Neural progenitor cell (in vitro differentiated cells): Measurements from ENCODE around the gene BBS1. TPM values are rescaled to one million over a fixed set of nuclear protein-coding genes. Genes with fewer than 3 reads are reported as not detected.

ENCODE experiments used
- DNase-seq: peaks from one replicate; pipeline ENCODE4 v3.0.0-alpha.2; 2016; ENCODE audit warnings: low spot score
- H2AFZ ChIP-seq: fragments of 200-600 bp; sonication (generic); replicated peaks from 2 replicates; pipeline ENCODE4 v1.6.1; 2016; ENCODE audit warnings: antibody characterized with exemption
- H3F3A ChIP-seq: fragments of 200-600 bp; sonication (generic); 2 replicates; pipeline ENCODE4 v1.6.1; 2016; ENCODE audit warnings: antibody characterized with exemption, low read depth
- H3K27ac ChIP-seq: fragments of 200-600 bp; sonication (generic); 2 replicates; pipeline ENCODE4 v1.5.1; 2016; ENCODE audit warnings: mild to moderate bottlenecking
- H3K27me3 ChIP-seq: fragments of 200-600 bp; sonication (generic); 2 replicates; pipeline ENCODE4 v1.6.1; 2016; ENCODE audit warnings: mild to moderate bottlenecking, moderate library complexity
- H3K36me3 ChIP-seq: fragments of 200-600 bp; sonication (generic); 2 replicates; pipeline ENCODE4 v1.5.1; 2016
- H3K4me1 ChIP-seq: fragments of 200-600 bp; sonication (generic); 2 replicates; pipeline ENCODE4 v1.6.1; 2016; ENCODE audit warnings: mixed run types
- H3K4me2 ChIP-seq: fragments of 200-600 bp; sonication (generic); 2 replicates; pipeline ENCODE4 v1.6.1; 2016
- H3K4me3 ChIP-seq: fragments of 200-600 bp; sonication (generic); 2 replicates; pipeline ENCODE4 v1.5.1; 2016
- H3K79me2 ChIP-seq: fragments of 200-600 bp; sonication (generic); 2 replicates; pipeline ENCODE4 v1.6.1; 2016; ENCODE audit warnings: low read depth
- H3K9ac ChIP-seq: fragments of 200-600 bp; sonication (generic); 2 replicates; pipeline ENCODE4 v1.6.1; 2016
- H3K9me3 ChIP-seq: fragments of 200-600 bp; sonication (generic); 2 replicates; pipeline ENCODE4 v1.5.1; 2016; ENCODE audit warnings: low read depth
- H4K20me1 ChIP-seq: fragments of 200-600 bp; sonication (generic); 2 replicates; pipeline ENCODE4 v1.6.1; 2016; ENCODE audit warnings: low read depth
- H3K27ac Mint-ChIP-seq: 3 replicates; pipeline ENCODE4 v1.8.0; 2021; ENCODE audit warnings: mixed read lengths
- H3K27me3 Mint-ChIP-seq: 2 replicates; pipeline ENCODE4 v1.8.0; 2022; ENCODE audit warnings: low read depth, mild to moderate bottlenecking, inconsistent platforms, moderate library complexity, mixed read lengths; ENCODE audit not compliant: insufficient read depth
- H3K36me3 Mint-ChIP-seq: 3 replicates; pipeline ENCODE4 v1.8.0; 2021; ENCODE audit warnings: mixed read lengths
- H3K4me1 Mint-ChIP-seq: 3 replicates; pipeline ENCODE4 v1.8.0; 2021; ENCODE audit warnings: mixed read lengths
- H3K4me3 Mint-ChIP-seq: 3 replicates; pipeline ENCODE4 v1.8.0; 2021; ENCODE audit warnings: mild to moderate bottlenecking, moderate library complexity, mixed read lengths
- H3K9me3 Mint-ChIP-seq: 3 replicates; pipeline ENCODE4 v1.8.0; 2020; ENCODE audit warnings: mixed read lengths
- CTCF ChIP-seq: fragments of 200-600 bp; sonication (generic); IDR thresholded peaks from 2 replicates; pipeline ENCODE4 v1.5.1; 2017; ENCODE audit warnings: antibody characterized with exemption, mild to moderate bottlenecking
- EZH2 ChIP-seq: fragments of 200-600 bp; sonication (generic); IDR thresholded peaks from 2 replicates; pipeline ENCODE4 v1.6.1; 2017; ENCODE audit warnings: antibody characterized with exemption, mild to moderate bottlenecking, moderate library complexity
- EZH2phosphoT487 ChIP-seq: fragments of 200-600 bp; sonication (generic); IDR thresholded peaks from 2 replicates; pipeline ENCODE4 v1.6.1; 2017; ENCODE audit warnings: antibody characterized with exemption
- total RNA-seq: library from RNA; depleted of rRNA; stranded (reverse); fragments of >200 nt; gene quantifications from 2 replicates; pipeline ENCODE4 v1.2.3, GENCODE V29; 2015; ENCODE audit warnings: low replicate concordance

Gene BBS1
- total RNA-seq, 1 donor from 2014 or later, result 42.0 TPM

GRCh38 chr11:66494458-66494857, 16.0 kb upstream of the BBS1 start:
- Mint-ChIP-seq H3K9me3 (no peaks in the 10 kb centered on the region), H3K4me3 (no peak overlapping the region), H3K4me1 (peaks cover 4% of the 10 kb centered on the region), H3K27me3 (no peaks in the 10 kb centered on the region), H3K36me3 (peaks cover 3% of the 10 kb centered on the region), H3K27ac (no peak overlapping the region)
- H3K9ac ChIP-seq, result no peak overlapping the region
- H3K4me2 ChIP-seq, result no peak overlapping the region
- H3K4me3 ChIP-seq, result no peak overlapping the region
- no peak overlapping the region for H3K27ac ChIP-seq
- H4K20me1 ChIP-seq, result no peaks in the 10 kb centered on the region
- DNase-seq, result no peak
- H2AFZ ChIP-seq, result no peak overlapping the region
- H3K4me1 ChIP-seq, result no peaks in the 10 kb centered on the region
- H3K36me3 ChIP-seq, result no peaks in the 10 kb centered on the region
- no peaks in the 10 kb centered on the region for H3F3A ChIP-seq
- no peaks in the 10 kb centered on the region for H3K27me3 ChIP-seq
- H3K79me2 ChIP-seq, result no peaks in the 10 kb centered on the region
- no peaks in the 10 kb centered on the region for H3K9me3 ChIP-seq
- TF ChIP-seq EZH2 (no peak), CTCF (no peak)

DNA sequence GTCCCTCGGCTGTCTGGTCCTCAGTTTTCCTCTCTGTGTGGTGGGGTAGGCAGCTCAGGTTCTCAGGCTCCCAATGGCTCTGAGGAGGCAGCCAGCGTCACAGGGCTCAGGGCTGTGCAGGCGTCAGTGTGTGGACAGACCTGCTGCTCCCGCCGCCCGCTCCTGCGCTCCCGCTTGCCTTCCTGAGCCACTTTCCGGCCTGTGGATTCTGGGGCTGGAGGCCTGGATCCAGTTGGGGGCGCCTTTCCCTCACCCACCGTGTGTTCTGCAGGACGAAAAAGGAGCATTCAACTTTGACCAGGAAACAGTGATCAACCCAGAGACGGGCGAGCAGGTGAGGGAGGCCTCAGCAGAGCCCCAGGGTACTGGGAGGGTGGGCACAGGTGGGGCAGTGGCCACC, 15.5 kb upstream of the BBS1 start:
- Histone ChIP-seq H3K4me1 (no peaks in the 10 kb centered on the region), H3K36me3 (no peaks in the 10 kb centered on the region), H4K20me1 (no peaks in the 10 kb centered on the region)

DNA sequence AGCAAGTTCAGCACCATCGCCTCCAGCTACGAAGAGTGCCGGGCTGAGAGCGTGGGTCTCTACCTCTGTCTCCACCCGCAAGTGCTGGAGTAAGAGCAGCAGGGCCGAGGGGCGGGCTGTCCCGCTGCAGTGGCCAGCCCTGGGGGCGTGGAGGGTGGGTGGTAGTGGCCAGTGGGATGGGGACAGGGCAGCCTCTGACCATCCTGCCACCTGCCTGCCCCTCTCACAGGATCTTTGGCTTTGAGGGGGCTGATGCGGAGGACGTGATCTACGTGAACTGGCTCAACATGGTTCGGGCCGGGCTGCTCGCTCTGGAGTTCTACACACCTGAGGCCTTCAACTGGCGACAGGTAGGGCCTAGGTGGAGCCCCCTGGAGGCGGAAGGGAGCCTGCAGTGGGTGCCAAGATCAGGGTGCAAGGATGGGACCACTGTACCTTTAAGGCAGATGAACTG, 15.0 kb upstream of the BBS1 start:
- Histone ChIP-seq H3K27ac (no peak overlapping the region), H3K4me3 (no peak overlapping the region), H3F3A (no peaks in the 10 kb centered on the region), H3K79me2 (no peaks in the 10 kb centered on the region), H3K27me3 (no peaks in the 10 kb centered on the region), H3K36me3 (no peaks in the 10 kb centered on the region), H3K9me3 (no peaks in the 10 kb centered on the region), H2AFZ (no peak overlapping the region), H4K20me1 (no peaks in the 10 kb centered on the region), H3K4me2 (no peak overlapping the region), H3K4me1 (no peaks in the 10 kb centered on the region), H3K9ac (no peak overlapping the region)
- H3K4me3 Mint-ChIP-seq, result no peak overlapping the region
- H3K27ac Mint-ChIP-seq, result no peak overlapping the region
- no peaks in the 10 kb centered on the region for H3K27me3 Mint-ChIP-seq
- no peaks in the 10 kb centered on the region for H3K9me3 Mint-ChIP-seq
- TF ChIP-seq EZH2, result no peak
- no peak for TF ChIP-seq EZH2phosphoT487
- peak; percentile 51 for TF ChIP-seq CTCF
- H3K4me1 Mint-ChIP-seq, result peaks cover 4% of the 10 kb centered on the region
- no peak for DNase-seq
- peaks cover 3% of the 10 kb centered on the region for H3K36me3 Mint-ChIP-seq

More for the DNA sequence above, 15.5 kb upstream of the BBS1 start:
- H2AFZ ChIP-seq, result no peak overlapping the region
- Mint-ChIP-seq H3K9me3 (no peaks in the 10 kb centered on the region), H3K36me3 (peaks cover 3% of the 10 kb centered on the region), H3K27me3 (no peaks in the 10 kb centered on the region), H3K4me3 (no peak overlapping the region), H3K4me1 (peaks cover 4% of the 10 kb centered on the region), H3K27ac (no peak overlapping the region)
- H3K79me2 ChIP-seq, result no peaks in the 10 kb centered on the region
- no peak overlapping the region for H3K4me2 ChIP-seq
- H3K27me3 ChIP-seq, result no peaks in the 10 kb centered on the region
- peak; percentile 28 for TF ChIP-seq CTCF
- no peak for TF ChIP-seq EZH2phosphoT487
- H3K27ac ChIP-seq, result no peak overlapping the region
- no peak overlapping the region for H3K9ac ChIP-seq
- DNase-seq, result peak; percentile 30
- H3F3A ChIP-seq, result no peaks in the 10 kb centered on the region
- no peaks in the 10 kb centered on the region for H3K9me3 ChIP-seq
- H3K4me3 ChIP-seq, result no peak overlapping the region

- Mint-ChIP-seq H3K36me3 (peaks cover 3% of the 10 kb centered on the region), H3K27me3 (no peaks in the 10 kb centered on the region), H3K27ac (no peak overlapping the region), H3K4me1 (no peaks in the 10 kb centered on the region), H3K4me3 (no peak overlapping the region), H3K9me3 (no peaks in the 10 kb centered on the region)
- H3K36me3 ChIP-seq, result no peaks in the 10 kb centered on the region
- H4K20me1 ChIP-seq, result no peaks in the 10 kb centered on the region
- no peak for DNase-seq
- no peaks in the 10 kb centered on the region for H3K27me3 ChIP-seq
- no peak overlapping the region for H3K27ac ChIP-seq
- no peaks in the 10 kb centered on the region for H3K79me2 ChIP-seq
- no peak overlapping the region for H2AFZ ChIP-seq
- H3K9ac ChIP-seq, result no peak overlapping the region
- H3F3A ChIP-seq, result no peaks in the 10 kb centered on the region
- no peaks in the 10 kb centered on the region for H3K4me1 ChIP-seq
- no peak overlapping the region for H3K4me2 ChIP-seq
- H3K9me3 ChIP-seq, result no peaks in the 10 kb centered on the region
- no peak overlapping the region for H3K4me3 ChIP-seq
- no peak for TF ChIP-seq CTCF
- TF ChIP-seq EZH2phosphoT487, result no peak
- TF ChIP-seq EZH2, result no peak
Measured at GRCh38 chr11:66497206-66497605, 13.2 kb upstream of the BBS1 start.
